Measurements from ENCODE around the gene NIN.

NIN gene

GRCh38 chr14:50792634-50793068 lies 38.3 kb downstream of the NIN start:
- peak; percentile 42 for DNase-seq (ENCODE audit: low spot score)

DNA sequence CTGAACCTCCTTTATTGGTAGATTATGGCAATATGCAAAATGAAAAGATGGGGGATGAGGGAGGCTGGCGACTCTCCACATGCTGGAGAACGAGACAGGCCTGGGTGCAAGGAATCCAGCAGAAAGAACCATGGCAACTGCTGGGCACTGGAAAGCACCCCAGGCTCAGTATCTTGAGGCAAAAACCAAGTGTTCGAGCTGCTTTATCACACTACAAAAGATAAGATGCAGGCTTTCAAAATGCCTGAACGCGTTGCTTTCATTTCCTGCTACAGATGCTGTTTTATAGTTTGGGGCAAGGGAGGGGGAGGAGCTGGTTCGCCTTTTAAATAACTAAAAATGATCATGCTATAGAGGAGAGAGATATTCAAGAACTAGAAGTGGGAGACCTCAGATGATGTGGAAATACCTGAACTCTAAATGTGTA lies 38.9 kb downstream of the NIN start:
- DNase-seq (ENCODE audit: low spot score) = peak; percentile 51

GRCh38 chr14:50791201-50791600 lies 39.8 kb downstream of the NIN start:
- peak; percentile 40 for DNase-seq (ENCODE audit: low spot score)

GRCh38 chr14:50790589-50790988 lies 40.4 kb downstream of the NIN start:
- no peak for DNase-seq (ENCODE audit: low spot score)

DNA sequence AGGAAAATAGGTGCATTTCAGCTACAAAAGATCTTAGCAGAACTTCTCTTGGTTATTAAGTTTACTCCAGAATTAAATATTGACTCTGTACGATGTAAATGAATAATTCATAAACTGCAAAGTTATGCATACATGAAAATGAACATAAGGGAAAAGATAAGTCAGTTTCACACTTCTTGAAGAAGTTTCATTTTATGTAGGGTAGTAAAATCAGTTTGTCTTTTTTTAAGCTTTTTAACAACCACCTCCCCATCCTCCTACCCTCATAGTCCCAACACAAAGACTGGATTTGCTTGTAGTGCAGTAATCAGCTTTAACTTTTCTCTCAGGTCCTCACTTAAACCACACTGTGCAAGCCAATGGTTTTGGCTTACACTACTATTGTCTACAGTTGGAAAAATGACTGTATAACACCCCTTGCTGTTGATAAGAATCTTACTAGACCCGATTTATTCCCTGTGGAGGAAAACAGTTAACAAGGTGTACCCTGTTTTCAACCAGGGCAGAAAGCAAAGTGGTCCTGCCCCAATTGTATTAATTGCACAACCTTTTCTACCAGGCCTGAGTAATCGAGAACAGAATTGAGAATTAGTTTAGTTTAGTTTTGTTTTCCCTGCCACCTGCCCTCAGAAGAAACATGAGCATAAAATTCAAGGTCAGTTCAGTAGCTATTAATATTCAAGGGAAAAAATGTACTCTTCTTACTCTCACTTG lies 44.1 kb downstream of the NIN start:
- DNase-seq (ENCODE audit: low spot score) = no peak

- no peak for DNase-seq (ENCODE audit: low spot score)
These were observed 45.4 kb downstream of the NIN start for GRCh38 chr14:50785457-50786063.

- DNase-seq (ENCODE audit: low spot score) = no peak
These were observed 46.1 kb downstream of the NIN start for GRCh38 chr14:50784683-50785456.

DNA sequence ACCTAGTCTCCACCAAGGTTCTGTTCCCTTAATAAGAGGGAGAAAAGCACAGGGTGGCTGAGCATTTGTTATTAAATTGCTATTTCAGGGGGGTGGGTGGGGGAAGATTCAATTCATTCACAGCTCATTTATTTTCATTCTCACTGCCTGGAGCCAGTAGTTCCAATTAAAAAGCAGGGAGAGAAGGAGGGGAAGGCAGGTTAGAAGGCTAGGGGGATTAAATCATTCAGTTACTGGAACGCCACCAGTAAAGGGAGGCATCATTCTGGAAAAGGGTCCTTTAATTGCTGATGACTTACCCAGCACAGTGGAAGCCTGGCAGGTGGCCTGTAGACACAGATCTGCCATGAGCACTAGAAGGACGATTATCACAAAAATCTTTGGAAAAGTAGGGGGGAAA lies 47.4 kb downstream of the NIN start:
- DNase-seq (ENCODE audit: low spot score) = no peak

GRCh38 chr14:50780393-50780792 lies 50.6 kb downstream of the NIN start:
- DNase-seq (ENCODE audit: low spot score) = no peak

DNA sequence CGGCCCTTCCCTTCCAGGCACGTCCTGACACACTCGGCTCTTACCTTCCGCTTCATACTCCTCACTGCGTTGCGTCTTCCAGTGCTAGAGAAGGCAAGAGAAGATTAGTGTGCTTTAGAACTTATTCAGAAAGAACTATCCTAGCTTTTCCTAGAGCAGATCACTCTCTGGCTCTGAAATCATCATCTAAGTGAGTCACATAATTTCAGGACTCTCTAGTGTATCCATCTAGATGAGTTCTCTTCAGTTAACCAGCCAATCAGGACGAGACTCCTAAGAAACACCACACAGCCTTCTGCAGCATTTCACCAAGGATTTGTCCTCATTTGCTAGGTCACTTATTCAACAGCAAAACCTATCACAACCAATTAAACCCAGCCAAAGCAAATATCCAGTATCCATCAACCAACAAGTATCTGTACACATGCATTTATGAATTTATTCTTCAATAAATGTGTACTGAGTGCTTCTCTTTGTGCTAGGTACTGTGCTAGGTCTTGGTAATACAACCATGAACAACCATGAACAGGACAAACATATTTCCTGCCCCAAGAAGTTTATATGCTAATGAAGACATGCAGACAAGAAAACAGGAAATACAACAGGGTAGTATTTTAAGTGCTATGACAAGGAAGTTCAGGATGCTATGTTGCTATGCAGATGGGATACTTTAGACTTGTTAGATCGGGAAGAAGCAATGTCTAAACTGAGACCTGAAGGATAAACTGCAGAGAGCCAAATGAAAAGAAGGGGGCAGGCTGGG lies 52.1 kb downstream of the NIN start:
- DNase-seq (ENCODE audit: low spot score) = peak; percentile 21

- DNase-seq (ENCODE audit: low spot score) = no peak
These were observed 54.4 kb downstream of the NIN start for GRCh38 chr14:50776522-50776921.

GRCh38 chr14:50775357-50775756 lies 55.6 kb downstream of the NIN start:
- DNase-seq (ENCODE audit: low spot score) = no peak

- no peak for DNase-seq (ENCODE audit: low spot score)
These were observed 56.3 kb downstream of the NIN start for GRCh38 chr14:50774542-50775267.

DNA sequence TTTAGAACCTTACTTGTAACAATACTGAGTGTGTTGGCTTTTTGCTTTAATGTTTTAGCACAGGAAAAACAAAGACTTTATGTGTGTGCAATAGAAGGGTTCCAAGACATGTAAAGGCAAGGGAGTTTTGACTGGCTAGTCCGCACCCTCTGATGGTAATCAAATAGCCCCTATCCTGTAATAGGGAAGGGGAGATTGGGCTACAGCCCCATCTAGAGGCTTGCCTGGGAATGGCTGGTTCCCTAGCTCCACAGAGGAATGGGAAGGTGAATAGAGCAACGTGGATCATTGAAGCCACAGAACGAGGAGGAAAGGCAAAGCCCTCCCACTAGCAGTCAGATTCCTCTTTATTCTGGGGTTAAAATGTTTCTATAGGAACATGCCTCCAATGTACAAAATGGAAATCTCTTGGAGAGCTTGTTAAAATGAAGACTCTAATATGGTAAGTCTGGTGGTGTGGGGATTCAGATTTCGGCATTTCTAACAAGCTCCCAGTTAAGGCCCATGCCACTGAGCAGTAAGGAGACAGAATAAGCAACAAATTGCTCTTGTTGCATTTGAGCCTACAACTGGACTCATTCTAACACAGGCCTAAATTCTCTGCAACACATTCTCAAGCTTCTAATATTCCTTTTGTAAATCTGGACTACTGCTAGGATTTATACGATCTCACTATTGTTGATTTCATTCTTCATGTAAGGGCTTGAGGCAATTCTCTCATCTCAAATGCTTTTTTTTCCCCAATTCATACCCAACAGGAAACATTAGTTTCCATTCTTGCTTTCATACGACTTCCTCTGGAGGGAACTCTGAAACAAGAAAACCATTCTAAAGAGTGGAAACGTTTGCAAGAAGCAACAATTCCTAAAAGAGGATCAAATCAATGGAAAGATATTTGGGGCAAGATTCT lies 57.1 kb downstream of the NIN start:
- peak; percentile 28 for DNase-seq (ENCODE audit: low spot score)

- no peak for DNase-seq (ENCODE audit: low spot score)
These were observed 58.5 kb downstream of the NIN start for GRCh38 chr14:50772412-50772811.

GRCh38 chr14:50770586-50770985 lies 60.4 kb downstream of the NIN start:
- no peak for DNase-seq (ENCODE audit: low spot score)

- no peak for DNase-seq (ENCODE audit: low spot score)
These were observed 61.0 kb downstream of the NIN start for GRCh38 chr14:50769863-50770500.

GRCh38 chr14:50768680-50769079 lies 62.3 kb downstream of the NIN start:
- no peak for DNase-seq (ENCODE audit: low spot score)

GRCh38 chr14:50766338-50766886 lies 64.5 kb downstream of the NIN start:
- no peak for DNase-seq (ENCODE audit: low spot score)

Measured in germinal center (tissue), 1 donor.